GM18861 (cell line): Measurements from ENCODE around the gene SYMPK.
"Not testable (repeated sequence)": the region's sequence is repeated elsewhere in the genome, so short reads cannot be mapped to it uniquely, and the experiment has no call there.

Experiments used
- ATAC-seq: cut with Tn5 transposase; IDR thresholded peaks from one replicate; pipeline ENCODE4 v1.9.1; 2021; ENCODE audit not compliant: unreplicated experiment

SYMPK gene

GRCh38 chr19:45862564-45863334 lies at the start of gene SYMPK:
SYMPK (minus strand) TSS chr19:45863147; CDS start chr19:45854495, 8,652 bp downstream.
- ATAC-seq: peak; percentile 82

DNA sequence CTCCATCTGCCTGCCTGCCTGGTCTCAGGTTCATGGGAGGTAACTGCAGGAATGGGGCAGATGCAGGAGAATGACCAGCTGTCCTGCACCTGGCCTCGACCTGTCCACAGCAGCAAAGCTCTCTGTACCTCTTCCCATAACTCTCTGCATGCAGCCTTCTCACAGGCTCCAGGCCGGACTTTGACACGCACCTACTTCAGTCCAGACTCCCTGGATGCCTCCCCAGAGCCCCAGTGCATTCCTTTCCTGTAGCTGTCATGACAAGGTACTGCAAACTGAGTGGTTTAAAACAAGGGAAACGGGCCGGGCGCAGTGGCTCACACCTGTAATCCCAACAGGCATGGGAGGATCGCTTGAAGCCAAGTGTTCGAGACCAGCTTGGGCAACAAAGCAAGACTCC lies 48.3 kb upstream of the SYMPK start:
- no peak for ATAC-seq

GRCh38 chr19:45908956-45909355 lies 46.0 kb upstream of the SYMPK start:
- ATAC-seq: no peak

DNA sequence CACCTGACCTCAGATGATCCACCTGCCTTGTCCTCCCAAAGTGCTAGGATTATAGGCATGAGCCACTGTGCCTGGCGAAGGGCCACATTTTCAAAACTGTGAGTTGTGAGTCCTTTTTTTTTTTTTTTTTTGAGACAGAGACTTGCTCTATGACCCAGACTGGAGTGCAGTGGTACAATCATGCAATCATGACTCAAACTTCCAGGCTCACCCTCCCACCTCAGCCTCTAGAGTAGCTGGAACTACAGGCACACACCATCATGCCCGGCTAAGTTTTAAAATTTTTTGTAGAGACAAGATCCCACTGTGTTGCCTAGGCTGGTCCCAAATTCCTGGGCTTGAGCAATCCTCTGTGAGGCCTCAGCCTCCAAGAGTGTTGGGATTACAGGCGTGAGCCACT lies 43.3 kb upstream of the SYMPK start:
- ATAC-seq: no peak

- ATAC-seq: no peak
These were observed 42.1 kb upstream of the SYMPK start for GRCh38 chr19:45905011-45905410.

- peak; percentile 83 for ATAC-seq
These were observed 40.0 kb upstream of the SYMPK start for GRCh38 chr19:45902651-45903625.

- no peak for ATAC-seq
These were observed 39.1 kb upstream of the SYMPK start, which contains the start of gene MYPOP for GRCh38 chr19:45901912-45902650. MYPOP (minus strand) TSS chr19:45902613; CDS start chr19:45901773, 840 bp downstream.

DNA sequence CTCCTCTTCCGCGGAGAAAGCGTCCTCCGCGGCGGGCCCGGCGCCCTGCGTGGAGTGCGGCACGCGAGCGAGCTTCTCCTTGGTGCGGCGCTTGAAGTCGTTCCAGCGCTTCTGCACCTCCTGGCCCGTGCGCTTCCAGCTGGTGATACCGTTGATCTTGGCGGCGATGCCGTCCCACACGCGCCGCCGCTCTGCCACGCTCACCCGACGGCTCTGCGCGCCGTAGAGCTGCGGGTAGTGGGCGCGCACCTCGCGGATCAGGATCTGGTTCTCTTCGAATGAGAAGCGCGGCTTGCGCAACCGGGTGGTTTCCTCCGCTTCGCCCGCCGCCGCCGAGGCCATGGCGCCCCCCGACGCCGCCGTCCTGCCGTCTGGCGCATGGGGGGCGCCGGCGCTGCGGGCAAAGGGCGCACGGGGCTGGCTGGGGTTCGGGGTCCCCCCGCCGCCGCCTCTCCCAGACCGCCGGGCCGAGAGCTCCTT lies 38.5 kb upstream of the SYMPK start:
- no peak for ATAC-seq

GRCh38 chr19:45900738-45901431 lies 37.9 kb upstream of the SYMPK start:
- ATAC-seq: no peak

- ATAC-seq: no peak
These were observed 37.1 kb upstream of the SYMPK start for GRCh38 chr19:45899919-45900589.

- ATAC-seq: no peak
These were observed 36.3 kb upstream of the SYMPK start for GRCh38 chr19:45899253-45899652.

- ATAC-seq: no peak
These were observed 34.4 kb upstream of the SYMPK start for GRCh38 chr19:45897261-45897812.

- ATAC-seq: not testable (repeated sequence)
These were observed 33.1 kb upstream of the SYMPK start for GRCh38 chr19:45895983-45896599.

GRCh38 chr19:45895519-45895972 lies 32.6 kb upstream of the SYMPK start:
- no peak for ATAC-seq

- ATAC-seq: no peak
These were observed 27.9 kb upstream of the SYMPK start for GRCh38 chr19:45890877-45891276.

DNA sequence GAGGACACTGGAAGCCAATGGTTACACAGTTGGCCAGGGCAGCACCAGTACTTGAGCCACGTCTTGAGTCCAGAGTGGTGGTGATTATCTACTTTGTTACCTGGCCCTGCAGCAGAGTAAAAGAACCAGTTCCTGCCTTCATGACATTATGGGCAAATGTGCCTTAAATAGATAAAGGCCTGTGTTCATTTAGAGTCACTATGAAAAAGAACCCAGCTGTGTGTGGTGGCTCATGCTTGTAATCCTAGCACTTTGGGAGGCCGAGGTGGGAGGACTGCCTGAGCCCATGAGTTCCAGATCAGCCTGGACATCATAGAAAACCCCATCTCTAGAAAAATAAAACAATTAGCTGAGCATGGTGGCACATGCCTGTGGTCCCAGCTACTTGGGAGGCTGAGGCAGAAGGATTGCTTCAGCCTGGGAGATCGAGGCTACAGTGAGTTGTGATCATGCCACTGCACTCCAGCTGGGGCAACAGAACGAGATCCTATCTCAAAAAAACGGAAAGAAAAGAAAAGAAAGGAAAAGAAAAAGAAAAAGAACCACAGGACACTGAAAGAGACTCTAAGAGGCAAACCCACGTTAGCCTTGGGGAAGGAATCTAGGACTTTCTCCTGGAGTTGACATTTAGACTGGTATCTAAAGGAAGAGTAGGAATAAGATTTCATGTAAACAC lies 26.4 kb upstream of the SYMPK start:
- no peak for ATAC-seq

DNA sequence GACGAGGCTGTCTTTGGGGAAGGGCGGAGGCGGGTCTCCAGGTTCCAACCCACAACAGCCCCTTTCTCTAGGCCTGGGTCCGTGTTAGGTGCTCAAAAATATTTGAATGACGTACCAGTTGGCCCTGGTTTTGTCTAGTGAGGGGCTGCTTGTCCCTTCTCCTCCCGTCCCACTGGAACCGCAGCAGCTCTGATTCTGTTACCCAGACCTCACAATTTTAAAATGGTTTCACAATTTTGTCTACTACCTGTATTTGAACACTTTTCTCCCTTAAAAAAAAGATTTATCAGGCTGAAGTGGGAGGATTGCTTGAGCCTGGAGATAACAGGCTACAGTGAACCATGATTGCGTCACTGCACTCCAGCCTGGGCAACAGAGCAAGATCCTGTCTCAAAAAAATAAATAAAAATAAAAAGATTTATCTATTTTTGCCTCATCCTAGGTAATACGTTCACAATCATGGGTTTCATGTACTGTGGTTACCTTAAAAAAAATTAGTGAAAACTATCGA lies 24.3 kb upstream of the SYMPK start:
- ATAC-seq: no peak
